Retina (tissue), 1 donor: Measurements from ENCODE around the gene DYRK1B.

Source experiments
- DNase-seq: peaks from one replicate; pipeline ENCODE4 v3.0.0-alpha.2; 2016

DYRK1B gene

DNA sequence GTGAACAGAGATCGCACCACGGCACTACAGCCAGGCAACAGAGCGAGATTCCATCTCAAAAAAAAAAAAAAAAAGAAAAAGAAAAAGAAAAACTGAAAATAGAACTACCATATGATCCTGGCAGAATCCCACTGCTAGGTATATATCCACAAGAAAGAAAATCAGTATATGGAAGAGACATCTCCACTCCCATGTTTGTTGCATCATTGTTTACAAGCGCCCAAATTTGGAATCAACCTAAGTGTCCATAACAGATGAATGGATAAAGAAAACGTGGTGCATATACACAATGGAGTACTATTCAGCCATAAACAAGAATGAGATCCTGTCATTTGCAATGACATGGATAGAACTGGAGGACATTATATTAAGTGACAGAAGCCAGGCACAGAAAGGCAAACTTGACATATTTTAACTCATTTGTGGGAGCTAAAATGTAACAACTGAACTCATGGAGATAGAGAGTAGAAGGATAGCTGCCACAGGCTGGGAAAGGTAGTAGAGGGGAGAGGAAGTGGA, 26.1 kb downstream of the DYRK1B start:
- DNase-seq = no peak

- no peak for DNase-seq
These were observed 28.9 kb downstream of the DYRK1B start for GRCh38 chr19:39805104-39805503.

- no peak for DNase-seq
These were observed 31.0 kb downstream of the DYRK1B start for GRCh38 chr19:39802958-39803357.

GRCh38 chr19:39797083-39797482, 36.9 kb downstream of the DYRK1B start:
- no peak for DNase-seq

DNA sequence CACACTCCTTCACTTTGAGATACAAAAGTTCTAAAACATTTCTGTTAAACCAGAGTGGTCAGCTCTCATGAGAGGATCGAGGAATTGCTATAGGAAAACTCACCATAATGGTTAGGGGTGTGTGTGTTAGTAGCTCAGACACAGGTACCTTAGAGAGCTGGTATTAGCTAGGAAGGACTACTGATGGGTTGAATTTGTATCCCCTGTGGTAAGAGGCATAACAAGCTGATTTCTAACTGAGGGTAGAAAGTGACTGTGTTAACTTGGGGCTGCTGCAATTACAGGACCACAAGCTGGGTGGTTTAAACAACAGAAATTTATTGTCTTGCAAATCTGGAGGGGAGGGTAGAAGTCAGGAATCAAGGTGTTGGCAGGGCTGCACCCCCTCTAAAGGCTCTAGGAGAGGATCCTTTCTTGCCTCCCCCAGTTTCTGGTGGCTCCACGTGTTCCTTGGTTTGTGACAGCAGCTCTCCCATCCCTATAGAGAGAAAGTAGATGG, 37.9 kb downstream of the DYRK1B start:
- no peak for DNase-seq

- DNase-seq = no peak
These were observed 39.0 kb downstream of the DYRK1B start for GRCh38 chr19:39795001-39795400.

DNA sequence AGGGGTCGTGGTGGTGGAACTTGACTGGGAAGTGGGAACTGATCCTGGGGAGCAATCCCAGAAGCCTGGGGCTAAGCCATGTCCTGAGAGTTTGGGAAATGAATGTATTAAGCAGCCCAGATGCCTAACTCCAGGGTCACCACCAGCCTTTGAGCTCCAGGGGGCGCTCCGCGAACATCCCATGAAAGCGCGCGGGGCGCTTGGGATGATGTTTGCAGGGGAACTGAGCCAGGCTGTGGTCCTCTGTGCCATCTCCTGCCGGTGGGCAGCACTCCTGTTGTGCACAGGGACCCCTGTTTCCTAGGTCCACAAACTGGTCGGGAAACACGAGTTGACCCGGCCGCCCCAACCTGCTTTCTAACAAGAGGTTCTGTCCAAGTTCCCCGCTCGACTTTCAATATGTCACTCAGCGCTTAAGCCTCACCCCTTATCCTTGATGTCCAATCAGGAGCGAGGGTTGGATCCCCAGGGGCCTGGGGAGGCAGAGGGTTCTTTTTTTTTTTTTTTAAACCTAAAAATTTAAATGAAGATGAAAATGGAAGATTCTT, 40.9 kb downstream of the DYRK1B start:
- peak; percentile 92 for DNase-seq

DNA sequence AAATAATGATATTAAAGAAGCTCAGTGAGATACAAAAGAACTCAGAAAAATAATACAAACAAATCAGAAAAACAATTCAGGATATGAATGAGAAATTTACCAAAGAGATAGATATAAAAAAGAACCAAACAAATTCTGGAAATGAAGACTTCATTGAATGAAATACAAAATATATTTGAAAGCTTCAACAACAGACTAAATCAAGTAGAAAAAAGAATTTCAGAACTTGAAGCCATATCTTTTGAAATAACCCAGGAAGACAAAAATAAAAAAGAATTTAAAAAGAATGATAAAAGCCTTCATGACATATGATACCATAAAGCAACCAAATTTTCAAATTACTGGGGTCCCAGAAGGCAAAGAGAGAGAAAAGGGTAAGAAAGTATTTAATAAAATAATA, 45.7 kb downstream of the DYRK1B start:
- DNase-seq = no peak

DNA sequence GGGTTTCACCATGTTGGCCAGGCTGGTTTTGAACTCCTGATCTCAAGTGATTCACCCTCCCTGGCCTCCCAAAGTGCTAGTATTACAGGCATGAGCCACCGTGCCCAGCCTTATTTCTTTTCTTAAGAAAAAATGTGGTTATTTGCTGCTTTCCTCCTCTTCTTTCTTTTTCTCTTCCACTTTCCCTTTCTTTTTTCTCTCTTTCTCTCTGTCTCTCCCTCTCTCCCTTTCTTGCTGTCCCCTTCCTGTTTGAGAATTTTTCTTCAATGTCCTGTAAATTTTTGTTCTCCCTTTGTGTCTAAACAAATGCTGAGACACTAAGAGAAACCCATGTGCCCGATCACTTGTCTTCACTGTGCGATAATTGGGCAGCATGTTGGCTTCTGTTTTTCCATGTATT, 53.1 kb downstream of the DYRK1B start:
- DNase-seq = no peak

DNA sequence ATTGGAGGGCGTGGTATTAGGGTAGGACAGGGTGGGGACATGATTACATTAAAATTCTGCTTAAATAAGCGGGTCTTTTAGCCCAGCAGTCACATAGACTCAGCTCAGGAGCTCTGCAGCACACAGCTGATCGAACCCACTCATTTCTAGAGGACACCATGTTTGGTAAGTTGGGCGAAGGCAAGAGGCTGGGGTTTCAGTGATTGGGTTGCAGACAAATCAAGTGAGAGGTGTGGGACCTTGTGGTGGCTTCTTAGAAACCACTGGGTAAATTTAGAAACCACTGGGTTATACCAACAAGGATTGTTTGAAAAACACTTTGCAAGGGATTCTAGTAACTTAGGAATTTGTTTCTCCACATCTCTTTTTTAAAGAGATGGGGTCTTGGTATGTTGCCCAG, 55.2 kb downstream of the DYRK1B start, which contains the start of gene LEUTX:
LEUTX (plus strand) TSS at position 92 of the 400 bp plus-strand sequence; CDS start at position 159, 67 bp downstream.
- DNase-seq = no peak
